ENCODE measurements around the gene ZNF512B. TPM values are rescaled to one million over a fixed set of nuclear protein-coding genes. Genes with fewer than 3 reads are reported as not detected.

ZNF512B gene
- polyA plus RNA-seq, 3 donors: 0.10 to 2.6 TPM; not detected in 1

- Histone ChIP-seq H4K20me1 (ENCODE audit: insufficient read depth, low read length) (peaks cover 96% of the 10 kb centered on the region), H3K36me3 (replicated peaks in 1 of 2; ENCODE audit: control insufficient read depth in 1 of 2, insufficient read depth in 2 of 2, low read length in 2 of 2) (peaks cover 31 to 91% of the 10 kb centered on the region in 2 donors), H3K9ac (ENCODE audit: insufficient read depth, low read length, poor library complexity, severe bottlenecking) (no peak overlapping the region), H3K4me2 (replicated peaks; ENCODE audit: extremely low read depth, low read length, poor library complexity, severe bottlenecking) (no peak overlapping the region), H3K4me3 (replicated peaks in 1 of 3; ENCODE audit: low read depth in 2 of 3, low read length in 3 of 3) (no peak overlapping the region), H3K27me3 (ENCODE audit: control insufficient read depth in 2 of 2, insufficient read depth in 2 of 2, low read length in 2 of 2) (no peaks in the 10 kb centered on the region), H3K27ac (ENCODE audit: low read depth in 1 of 2, low read length in 2 of 2) (no peak overlapping the region), H2AFZ (ENCODE audit: insufficient read depth, low read depth, low read length, poor library complexity, severe bottlenecking) (no peak overlapping the region), H3K9me3 (replicated peaks in 1 of 2; ENCODE audit: control insufficient read depth in 1 of 2, insufficient read depth in 1 of 2, low read length in 2 of 2) (peaks cover 0 to 9% of the 10 kb centered on the region in 2 donors), H3K79me2 (ENCODE audit: insufficient read depth, low read length) (peaks cover 95% of the 10 kb centered on the region), H3K4me1 (ENCODE audit: control insufficient read depth in 1 of 2, insufficient read depth in 2 of 2, low read length in 2 of 2) (no peaks in the 10 kb centered on the region)
- H3K36me3 Mint-ChIP-seq: peaks cover 35 to 81% of the 10 kb centered on the region in 2 donors
- H3K4me1 Mint-ChIP-seq: peaks cover 4% of the 10 kb centered on the region
- DNase-seq: no peak
- peaks cover 4 to 13% (median 9%) of the 10 kb centered on the region in 7 donors for H3K9me3 Mint-ChIP-seq
- H3K27me3 Mint-ChIP-seq (ENCODE audit: low read depth in 3 of 3): no peaks in the 10 kb centered on the region
- peak overlapping the region in 1 of 7 donors; percentile 18 for H3K27ac Mint-ChIP-seq
- TF ChIP-seq CTCF (IDR thresholded peaks at IDR 0.05): no peak
- intact Hi-C loops (cut with micrococcal nuclease): no loop called here
- no peak overlapping the region for H3K4me3 Mint-ChIP-seq
- 85% methylated on average over 12 of the region's 23 CpGs for WGBS (ENCODE audit: insufficient coverage)
Measured at GRCh38 chr20:63920226-63920625, 49.5 kb downstream of the ZNF512B start.

- DNase-seq: no peak
- H3K4me3 Mint-ChIP-seq: no peak overlapping the region
- Histone ChIP-seq H3K36me3 (replicated peaks in 1 of 2; ENCODE audit: control insufficient read depth in 1 of 2, insufficient read depth in 2 of 2, low read length in 2 of 2) (peaks cover 31 to 91% of the 10 kb centered on the region in 2 donors), H3K27me3 (ENCODE audit: control insufficient read depth in 2 of 2, insufficient read depth in 2 of 2, low read length in 2 of 2) (no peaks in the 10 kb centered on the region), H3K4me2 (replicated peaks; ENCODE audit: extremely low read depth, low read length, poor library complexity, severe bottlenecking) (no peak overlapping the region), H3K9ac (ENCODE audit: insufficient read depth, low read length, poor library complexity, severe bottlenecking) (no peak overlapping the region), H3K4me3 (replicated peaks in 1 of 3; ENCODE audit: low read depth in 2 of 3, low read length in 3 of 3) (no peak overlapping the region), H3K79me2 (ENCODE audit: insufficient read depth, low read length) (peaks cover 95% of the 10 kb centered on the region), H2AFZ (ENCODE audit: insufficient read depth, low read depth, low read length, poor library complexity, severe bottlenecking) (no peak overlapping the region), H3K9me3 (replicated peaks in 1 of 2; ENCODE audit: control insufficient read depth in 1 of 2, insufficient read depth in 1 of 2, low read length in 2 of 2) (peaks cover 0 to 9% of the 10 kb centered on the region in 2 donors), H3K27ac (ENCODE audit: low read depth in 1 of 2, low read length in 2 of 2) (peak overlapping the region in 1 of 2 donors; percentile 14), H3K4me1 (ENCODE audit: control insufficient read depth in 1 of 2, insufficient read depth in 2 of 2, low read length in 2 of 2) (no peaks in the 10 kb centered on the region), H4K20me1 (ENCODE audit: insufficient read depth, low read length) (peaks cover 96% of the 10 kb centered on the region)
- no peak for TF ChIP-seq CTCF (IDR thresholded peaks at IDR 0.05)
- peaks cover 34 to 85% of the 10 kb centered on the region in 2 donors for H3K36me3 Mint-ChIP-seq
- intact Hi-C loops (cut with micrococcal nuclease): no loop called here
- H3K27ac Mint-ChIP-seq: no peak overlapping the region
- 90% methylated on average over 10 of the region's 19 CpGs for WGBS (ENCODE audit: insufficient coverage)
- peaks cover 4 to 13% (median 9%) of the 10 kb centered on the region in 7 donors for H3K9me3 Mint-ChIP-seq
- H3K27me3 Mint-ChIP-seq (ENCODE audit: low read depth in 3 of 3): no peaks in the 10 kb centered on the region
- peaks cover 7% of the 10 kb centered on the region for H3K4me1 Mint-ChIP-seq
Measured at GRCh38 chr20:63919130-63919529, 50.6 kb downstream of the ZNF512B start.
